Transverse colon (tissue), 4 donors: Measurements from ENCODE around the gene GPR62. TPM values are rescaled to one million over a fixed set of nuclear protein-coding genes. Genes with fewer than 3 reads are reported as not detected.

ENCODE experiments used
- DNase-seq: peaks from one replicate; pipeline ENCODE4 v3.0.0-alpha.2; 2019
- H3K27ac ChIP-seq, 4 donors: fragments of 200-600 bp; sonication (generic); 2 replicates each; pipeline ENCODE4 v1.5.1; 2016 to 2018; ENCODE audit warnings: inconsistent platforms in 4 of 4
- H3K27me3 ChIP-seq: fragments of 200-600 bp; sonication (generic); 2 replicates; pipeline ENCODE4 v1.5.1; 2017; ENCODE audit warnings: inconsistent platforms
- H3K36me3 ChIP-seq, 4 donors: fragments of 200-600 bp; sonication (generic); 2 replicates each; pipeline ENCODE4 v1.5.1; 2017 to 2019; ENCODE audit warnings: inconsistent platforms in 4 of 4
- H3K4me1 ChIP-seq, 4 donors: fragments of 200-600 bp; sonication (generic); 2 replicates each; pipeline ENCODE4 v1.5.1; 2017 to 2020; ENCODE audit warnings: inconsistent platforms in 4 of 4
- H3K4me3 ChIP-seq, 4 donors: fragments of 200-600 bp; sonication (generic); 1 replicate in 1 of 4; 2 replicates in 3 of 4; pipeline versions ENCODE4 v1.5.1 to v1.6.1; 2017 to 2019; ENCODE audit warnings: inconsistent platforms in 4 of 4
- H3K9me3 ChIP-seq, 2 donors: fragments of 200-600 bp; sonication (generic); 2 replicates each; pipeline ENCODE4 v1.5.1; 2017 to 2019; ENCODE audit warnings: inconsistent platforms in 2 of 2
- EP300 ChIP-seq: sonication (generic); formaldehyde crosslinking; IDR thresholded peaks from one replicate; pipeline ENCODE4 v1.6.1; 2017; ENCODE audit warnings: antibody characterized with exemption, low read depth
- POLR2A ChIP-seq: fragments of 450-650 bp; IDR thresholded peaks from one replicate; pipeline ENCODE4 v1.6.1; 2016; ENCODE audit warnings: antibody characterized with exemption, mild to moderate bottlenecking, moderate library complexity
- POLR2AphosphoS5 ChIP-seq, 3 donors: sonication (generic); formaldehyde crosslinking; IDR thresholded peaks; one replicate each; pipeline ENCODE4 v1.6.1; 2016; ENCODE audit warnings: antibody characterized with exemption in 3 of 3
- WGBS, 2 donors: methylation state at CpG; one replicate each; pipeline ENCODE4 v1.1.5; 2018; ENCODE audit warnings: low coverage in 1 of 2; 5-methylcytosine and 5-hydroxymethylcytosine counted together
- in situ Hi-C, 4 donors: fragments of 200-750 bp; cut with MboI; loops; one replicate each; pipeline versions ENCODE4 v1.15.0 to v1.15.1; 2017; ENCODE audit warnings: low sequenced_read_pairs in 3 of 4, low pct_ligation_motif_present in 1 of 4, low pct_unique_long_range_greater_than_20kb in 1 of 4
- intact Hi-C: fragments of 100-400 bp; cut with DNase I; formaldehyde crosslinking; loops from one replicate; pipeline ENCODE4 v1.15.1; 2023; ENCODE audit warnings: low total_unique reads
- total RNA-seq, 4 donors: library from RNA; depleted of rRNA; stranded (reverse); fragments of >200 nt; gene quantifications; one replicate each; pipeline ENCODE4 v1.1.0, GENCODE V29; 2016
- TF ChIP-seq, protein P1 (sequence below), 5 experiments: fragments of 200-600 bp in 3 of 5; fragments of 450-650 bp in 2 of 5; sonication (generic) in 3 of 5; IDR thresholded peaks; 1 replicate in 2 of 5; 2 replicates in 3 of 5; pipeline ENCODE4 v1.5.1; 2016 to 2017; ENCODE audit warnings: antibody characterized with exemption in 5 of 5, inconsistent platforms in 3 of 5, mild to moderate bottlenecking in 2 of 5, moderate library complexity in 1 of 5

The GPR62 gene
- total RNA-seq, 4 donors from 2014 or later, result not detected

DNA sequence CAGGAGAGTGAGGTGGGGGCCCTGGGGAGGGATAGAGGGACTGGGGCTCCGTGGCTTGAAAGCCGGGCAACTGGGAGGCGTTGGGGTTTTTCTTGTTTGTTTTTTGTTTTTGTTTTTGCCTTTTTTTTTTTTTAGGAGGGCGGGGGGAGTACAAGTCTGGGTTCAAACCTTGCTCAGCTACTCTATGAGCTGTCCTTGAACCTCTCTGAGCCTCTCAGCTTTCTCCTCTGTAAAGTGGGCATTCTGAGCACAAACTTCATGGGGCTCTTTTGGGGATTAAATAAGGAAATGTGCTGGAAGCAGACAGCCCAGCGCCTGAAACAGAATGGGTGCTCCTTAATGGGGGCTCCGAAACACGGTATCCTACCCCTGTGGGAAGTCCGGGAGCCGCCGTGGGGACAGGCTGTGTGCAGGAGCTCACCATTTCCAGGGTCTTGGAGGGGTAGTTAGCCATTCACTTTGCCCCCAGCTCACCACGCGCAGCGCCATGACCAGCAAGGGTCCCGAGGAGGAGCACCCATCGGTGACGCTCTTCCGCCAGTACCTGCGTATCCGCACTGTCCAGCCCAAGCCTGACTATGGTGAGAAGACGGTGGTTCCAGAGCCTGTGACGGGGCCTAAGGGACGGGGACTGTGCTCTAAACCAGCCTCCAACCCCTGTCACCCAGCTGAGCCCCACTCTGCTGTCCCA, 28.5 kb downstream of the GPR62 start:
- intact Hi-C loops (no loop called here), in situ Hi-C loops (no loop called here)
- H3K4me1 ChIP-seq, result peaks cover 18 to 48% (median 35%) of the 10 kb centered on the region in 4 donors

DNA sequence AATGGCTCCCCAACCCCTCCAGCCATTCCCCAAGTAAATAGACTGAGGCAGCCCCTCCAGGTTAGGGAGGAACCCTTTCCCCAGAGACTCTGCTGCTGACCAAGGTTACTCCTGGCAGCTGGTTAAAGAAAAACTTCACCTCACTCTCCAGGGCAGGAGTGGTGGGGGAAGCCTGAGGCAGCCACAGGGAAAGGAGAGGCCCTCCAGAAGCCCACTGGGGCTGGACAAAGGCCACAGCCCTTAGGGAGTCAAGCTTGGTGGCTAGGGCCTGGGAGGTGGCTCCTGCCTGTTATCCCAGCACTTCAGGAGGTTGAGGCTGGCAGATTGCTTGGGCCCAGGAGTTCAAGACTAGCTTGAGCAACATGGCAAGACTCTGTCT, 29.1 kb downstream of the GPR62 start:
- intact Hi-C loops (no loop called here), in situ Hi-C loops (no loop called here)
- Histone ChIP-seq H3K27me3 (no peaks in the 10 kb centered on the region), H3K9me3 (no peaks in the 10 kb centered on the region), H3K36me3 (no peaks in the 10 kb centered on the region), H3K4me3 (peak overlapping the region in 1 of 4 donors; percentile 50), H3K27ac (peak overlapping the region; percentile 89 to 99 (median 96)), H3K4me1 (peaks cover 18 to 48% (median 35%) of the 10 kb centered on the region in 4 donors)
- DNase-seq, result no peak
- no peak for TF ChIP-seq EP300
- no peak for TF ChIP-seq POLR2AphosphoS5 (IDR thresholded peaks at IDR 0.05)
- TF ChIP-seq, protein P1, sequence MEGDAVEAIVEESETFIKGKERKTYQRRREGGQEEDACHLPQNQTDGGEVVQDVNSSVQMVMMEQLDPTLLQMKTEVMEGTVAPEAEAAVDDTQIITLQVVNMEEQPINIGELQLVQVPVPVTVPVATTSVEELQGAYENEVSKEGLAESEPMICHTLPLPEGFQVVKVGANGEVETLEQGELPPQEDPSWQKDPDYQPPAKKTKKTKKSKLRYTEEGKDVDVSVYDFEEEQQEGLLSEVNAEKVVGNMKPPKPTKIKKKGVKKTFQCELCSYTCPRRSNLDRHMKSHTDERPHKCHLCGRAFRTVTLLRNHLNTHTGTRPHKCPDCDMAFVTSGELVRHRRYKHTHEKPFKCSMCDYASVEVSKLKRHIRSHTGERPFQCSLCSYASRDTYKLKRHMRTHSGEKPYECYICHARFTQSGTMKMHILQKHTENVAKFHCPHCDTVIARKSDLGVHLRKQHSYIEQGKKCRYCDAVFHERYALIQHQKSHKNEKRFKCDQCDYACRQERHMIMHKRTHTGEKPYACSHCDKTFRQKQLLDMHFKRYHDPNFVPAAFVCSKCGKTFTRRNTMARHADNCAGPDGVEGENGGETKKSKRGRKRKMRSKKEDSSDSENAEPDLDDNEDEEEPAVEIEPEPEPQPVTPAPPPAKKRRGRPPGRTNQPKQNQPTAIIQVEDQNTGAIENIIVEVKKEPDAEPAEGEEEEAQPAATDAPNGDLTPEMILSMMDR (IDR thresholded peaks at IDR 0.05), result no peak
- TF ChIP-seq POLR2A, result no peak

More for the DNA sequence above, 28.5 kb downstream of the GPR62 start:
- H3K27ac ChIP-seq, result peak overlapping the region; percentile 89 to 99 (median 96)
- no peak for DNase-seq
- no peaks in the 10 kb centered on the region for H3K9me3 ChIP-seq
- H3K27me3 ChIP-seq, result no peaks in the 10 kb centered on the region
- H3K36me3 ChIP-seq, result no peaks in the 10 kb centered on the region
- 73% methylated on average over 21 of the region's 22 CpGs; no CpG with 5 or more reads in 1 of the 2 donors for WGBS, 2 donors
- TF ChIP-seq, protein P1 (IDR thresholded peaks at IDR 0.05), result no peak
- TF ChIP-seq EP300, result no peak
- no peak for TF ChIP-seq POLR2AphosphoS5 (IDR thresholded peaks at IDR 0.05)
- no peak for TF ChIP-seq POLR2A
- peak overlapping the region; percentile 33 to 61 (median 50) for H3K4me3 ChIP-seq

DNA sequence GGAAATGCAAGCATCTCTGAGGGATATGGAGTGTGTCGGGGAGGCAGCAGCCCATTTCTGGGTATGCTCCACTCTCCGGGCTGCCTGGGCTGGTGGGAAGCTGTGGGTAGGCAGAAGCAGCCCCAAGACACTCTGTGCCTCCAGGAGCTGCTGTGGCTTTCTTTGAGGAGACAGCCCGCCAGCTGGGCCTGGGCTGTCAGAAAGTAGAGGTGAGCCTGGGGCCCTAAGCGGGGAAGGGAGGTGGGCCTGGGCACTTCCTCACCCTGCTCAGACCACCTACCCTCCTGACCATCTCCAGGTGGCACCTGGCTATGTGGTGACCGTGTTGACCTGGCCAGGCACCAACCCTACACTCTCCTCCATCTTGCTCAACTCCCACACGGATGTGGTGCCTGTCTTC, 29.9 kb downstream of the GPR62 start:
- H3K9me3 ChIP-seq, result no peaks in the 10 kb centered on the region
- no peaks in the 10 kb centered on the region for H3K27me3 ChIP-seq
- intact Hi-C loops, result no loop called here
- TF ChIP-seq, protein P1 (IDR thresholded peaks at IDR 0.05), result no peak
- TF ChIP-seq EP300 (no peak), POLR2AphosphoS5 (IDR thresholded peaks at IDR 0.05) (no peak)
- 91% methylated on average over 6 of the region's 6 CpGs; no CpG with 5 or more reads in 1 of the 2 donors for WGBS, 2 donors
- no peak overlapping the region for H3K4me3 ChIP-seq
- no peak for DNase-seq
- in situ Hi-C loops, result no loop called here
- peak overlapping the region in 3 of 4 donors; percentile 13 to 93 (median 66) for H3K27ac ChIP-seq
- H3K36me3 ChIP-seq, result no peaks in the 10 kb centered on the region
- H3K4me1 ChIP-seq, result peaks cover 18 to 48% (median 35%) of the 10 kb centered on the region in 4 donors

DNA sequence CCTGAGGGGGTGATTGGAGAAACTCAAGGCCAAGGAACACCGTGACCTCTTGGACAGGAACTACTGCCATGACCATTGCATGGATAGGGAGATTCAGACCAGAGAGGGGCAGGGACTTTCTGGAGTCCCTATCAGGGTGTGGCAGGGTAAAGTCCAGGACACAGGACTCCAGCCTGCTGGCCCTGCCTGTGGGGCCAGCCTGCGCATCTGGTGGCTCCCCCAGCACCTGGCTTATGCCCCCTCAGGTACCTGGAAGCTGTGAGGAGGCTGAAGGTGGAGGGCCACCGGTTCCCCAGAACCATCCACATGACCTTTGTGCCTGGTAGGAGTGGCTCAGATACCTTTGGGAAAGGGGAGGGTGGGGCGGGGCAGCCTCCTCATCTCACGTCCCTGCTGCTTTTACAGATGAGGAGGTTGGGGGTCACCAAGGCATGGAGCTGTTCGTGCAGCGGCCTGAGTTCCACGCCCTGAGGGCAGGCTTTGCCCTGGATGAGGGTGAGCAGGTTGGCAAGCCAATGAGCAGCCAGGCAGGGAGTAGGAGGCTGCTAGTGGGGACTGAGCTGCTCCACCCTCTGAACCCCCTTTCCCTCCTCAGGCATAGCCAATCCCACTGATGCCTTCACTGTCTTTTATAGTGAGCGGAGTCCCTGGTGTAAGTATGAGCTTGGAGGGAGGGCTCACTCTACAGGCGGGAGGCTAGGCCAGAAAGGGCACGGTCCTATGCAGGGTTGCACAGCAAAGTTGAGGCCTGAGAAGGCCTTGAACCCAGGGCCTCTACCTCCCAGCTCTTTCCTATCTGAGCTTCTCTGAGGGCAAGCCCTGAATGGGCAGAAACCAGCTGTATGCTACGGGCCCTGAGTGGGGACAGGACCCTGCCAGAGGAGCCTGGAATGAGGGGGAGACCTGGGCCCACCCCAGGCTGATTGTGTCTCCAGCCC, 31.1 kb downstream of the GPR62 start:
- H3K27me3 ChIP-seq, result no peaks in the 10 kb centered on the region
- WGBS, 2 donors, result 60 to 78% methylated on average over 1 to 9 of the region's 12 CpGs

More for the DNA sequence above, 31.1 kb downstream of the GPR62 start:
- in situ Hi-C loops (no loop called here), intact Hi-C loops (no loop called here)
- TF ChIP-seq EP300, result no peak
- TF ChIP-seq POLR2AphosphoS5 (IDR thresholded peaks at IDR 0.05), result peak in 1 of 3 donors; percentile 46
- no peak for TF ChIP-seq POLR2A
- TF ChIP-seq, protein P1 (IDR thresholded peaks at IDR 0.05), result no peak
- H3K4me1 ChIP-seq, result peaks cover 18 to 42% (median 33%) of the 10 kb centered on the region in 4 donors
- peak; percentile 67 for DNase-seq
- H3K9me3 ChIP-seq, result no peaks in the 10 kb centered on the region
- H3K4me3 ChIP-seq, result no peak overlapping the region
- peak overlapping the region; percentile 57 to 93 (median 65) for H3K27ac ChIP-seq
- no peaks in the 10 kb centered on the region for H3K36me3 ChIP-seq
